SK-N-SH treated with all-trans-retinoic acid at 6 μM for 48 hours (cell line): ENCODE results near the gene ADI1.

ENCODE experiments used
- ATAC-seq: fragments of 200-7000 bp; cut with Tn5 transposase; 3 replicates; pipeline ENCODE4 v1.9.1; 2020; ENCODE audit warnings: mild to moderate bottlenecking, moderate library complexity
- ARNTL ChIP-seq: fragments of 450-650 bp; formaldehyde crosslinking; IDR thresholded peaks from 2 replicates; pipeline ENCODE4 v1.5.0; 2020; ENCODE audit warnings: low read depth, mild to moderate bottlenecking, moderate library complexity, borderline replicate concordance
- BACH2 ChIP-seq: fragments of 250-450 bp; sonication (Bioruptor Pico); IDR thresholded peaks from 2 replicates; pipeline ENCODE4 v1.9.0; 2021; ENCODE audit warnings: mild to moderate bottlenecking, borderline replicate concordance
- CSDC2 ChIP-seq: fragments of 250-450 bp; sonication (Bioruptor Pico); IDR thresholded peaks from 2 replicates; pipeline ENCODE4 v1.5.0; 2020; ENCODE audit warnings: mild to moderate bottlenecking, moderate library complexity
- ESRRG ChIP-seq: fragments of 250-450 bp; sonication (Bioruptor Pico); IDR thresholded peaks from 2 replicates; pipeline ENCODE4 v1.6.1; 2021; ENCODE audit warnings: mild to moderate bottlenecking
- GLIS3 ChIP-seq: fragments of 250-450 bp; sonication (Bioruptor Pico); IDR thresholded peaks from 2 replicates; pipeline ENCODE4 v1.5.0; 2020; ENCODE audit warnings: mild to moderate bottlenecking, moderate library complexity
- OSR1 ChIP-seq: fragments of 250-450 bp; sonication (Bioruptor Pico); IDR thresholded peaks from 2 replicates; pipeline ENCODE4 v1.8.0; 2022; ENCODE audit warnings: moderate library complexity, mild to moderate bottlenecking, inconsistent platforms
- PPARA ChIP-seq: fragments of 250-450 bp; sonication (Bioruptor Pico); IDR thresholded peaks from 2 replicates; pipeline ENCODE4 v1.5.0; 2020; ENCODE audit warnings: mild to moderate bottlenecking, borderline replicate concordance
- RARB ChIP-seq: fragments of 250-450 bp; sonication (Bioruptor Pico); IDR thresholded peaks from 2 replicates; pipeline ENCODE4 v1.8.0; 2021; ENCODE audit warnings: mild to moderate bottlenecking, moderate library complexity
- TCF4 ChIP-seq: fragments of 250-450 bp; sonication (Bioruptor Pico); IDR thresholded peaks from 2 replicates; pipeline ENCODE4 v1.8.0; 2021; ENCODE audit warnings: mild to moderate bottlenecking, moderate library complexity, borderline replicate concordance
- TOX ChIP-seq: fragments of 250-450 bp; sonication (Bioruptor Pico); IDR thresholded peaks from 2 replicates; pipeline ENCODE4 v1.8.0; 2021; ENCODE audit warnings: mild to moderate bottlenecking, moderate library complexity, borderline replicate concordance
- ZC3H10 ChIP-seq: fragments of 250-450 bp; sonication (Bioruptor Pico); IDR thresholded peaks from 2 replicates; pipeline ENCODE4 v1.5.1; 2021; ENCODE audit warnings: mild to moderate bottlenecking, moderate library complexity
- ZFP30 ChIP-seq: fragments of 450-650 bp; formaldehyde crosslinking; IDR thresholded peaks from 2 replicates; pipeline ENCODE4 v1.5.0; 2022; ENCODE audit warnings: mild to moderate bottlenecking, moderate library complexity
- ZNF565 ChIP-seq: fragments of 450-650 bp; formaldehyde crosslinking; conservative IDR thresholded peaks from 2 replicates; pipeline ENCODE4 v1.5.0; 2020; ENCODE audit warnings: low read depth, mild to moderate bottlenecking, moderate library complexity
- ZNF70 ChIP-seq: fragments of 450-650 bp; formaldehyde crosslinking; IDR thresholded peaks from 2 replicates; pipeline ENCODE4 v1.5.0; 2020; ENCODE audit warnings: mild to moderate bottlenecking, moderate library complexity
- TF ChIP-seq, protein P1 (sequence below): fragments of 250-450 bp; sonication (Bioruptor Pico); IDR thresholded peaks from 2 replicates; pipeline ENCODE4 v1.5.0; 2020; ENCODE audit warnings: mild to moderate bottlenecking, moderate library complexity
- TF ChIP-seq, protein P2 (sequence below): fragments of 250-450 bp; sonication (Bioruptor Pico); IDR thresholded peaks from 2 replicates; pipeline ENCODE4 v1.8.0; 2020; ENCODE audit warnings: mild to moderate bottlenecking, moderate library complexity, borderline replicate concordance
- TF ChIP-seq, protein P3 (sequence below): fragments of 250-450 bp; sonication (Bioruptor Pico); IDR thresholded peaks from 2 replicates; pipeline ENCODE4 v1.5.1; 2020; ENCODE audit warnings: low read depth, mild to moderate bottlenecking, moderate library complexity
- TF ChIP-seq, protein P4 (sequence below): fragments of 250-450 bp; sonication (Bioruptor Pico); IDR thresholded peaks from 2 replicates; pipeline ENCODE4 v1.8.0; 2021; ENCODE audit warnings: low read depth, mild to moderate bottlenecking, moderate library complexity, borderline replicate concordance

ADI1 gene

DNA sequence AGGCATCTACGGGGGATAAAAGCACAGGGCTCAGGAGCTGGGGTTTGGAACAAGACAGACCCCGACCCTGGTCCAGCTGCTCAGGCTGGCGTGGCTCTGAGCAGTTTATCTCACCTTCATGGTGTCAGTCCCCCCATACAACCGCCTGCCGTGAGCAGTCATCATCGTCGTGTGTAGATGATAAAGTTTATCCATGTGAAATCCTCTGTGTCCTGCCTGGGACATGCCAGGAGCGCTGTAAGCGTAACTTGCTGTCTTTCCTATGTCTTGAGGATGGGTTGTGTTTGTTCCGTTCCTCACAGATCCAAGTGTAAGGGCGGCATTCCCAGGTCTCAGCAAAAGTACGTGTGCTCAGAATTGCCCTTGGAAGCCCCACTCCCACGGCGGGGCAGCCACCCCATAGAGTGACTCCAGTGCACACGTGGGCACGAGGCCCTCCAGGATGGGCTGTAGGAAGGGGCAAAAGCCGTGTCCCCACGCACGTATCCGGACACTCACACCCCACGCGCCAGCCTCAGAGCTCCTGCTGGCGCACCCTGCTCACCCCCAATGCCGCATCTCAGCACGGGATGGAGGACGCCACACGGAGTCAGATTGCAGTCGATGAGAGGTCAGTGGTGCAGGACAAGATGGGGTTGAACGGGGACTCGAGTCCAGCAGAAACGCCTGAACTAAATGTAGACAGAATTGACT, 50.9 kb downstream of the ADI1 start:
- no peak for ATAC-seq
- no peak for TF ChIP-seq ZNF565 (CRISPR knock-in tag)
- no peak for TF ChIP-seq TOX (CRISPR knock-in tag)
- no peak for TF ChIP-seq GLIS3
- no peak for TF ChIP-seq CSDC2 (CRISPR knock-in tag)
- TF ChIP-seq, protein P1, sequence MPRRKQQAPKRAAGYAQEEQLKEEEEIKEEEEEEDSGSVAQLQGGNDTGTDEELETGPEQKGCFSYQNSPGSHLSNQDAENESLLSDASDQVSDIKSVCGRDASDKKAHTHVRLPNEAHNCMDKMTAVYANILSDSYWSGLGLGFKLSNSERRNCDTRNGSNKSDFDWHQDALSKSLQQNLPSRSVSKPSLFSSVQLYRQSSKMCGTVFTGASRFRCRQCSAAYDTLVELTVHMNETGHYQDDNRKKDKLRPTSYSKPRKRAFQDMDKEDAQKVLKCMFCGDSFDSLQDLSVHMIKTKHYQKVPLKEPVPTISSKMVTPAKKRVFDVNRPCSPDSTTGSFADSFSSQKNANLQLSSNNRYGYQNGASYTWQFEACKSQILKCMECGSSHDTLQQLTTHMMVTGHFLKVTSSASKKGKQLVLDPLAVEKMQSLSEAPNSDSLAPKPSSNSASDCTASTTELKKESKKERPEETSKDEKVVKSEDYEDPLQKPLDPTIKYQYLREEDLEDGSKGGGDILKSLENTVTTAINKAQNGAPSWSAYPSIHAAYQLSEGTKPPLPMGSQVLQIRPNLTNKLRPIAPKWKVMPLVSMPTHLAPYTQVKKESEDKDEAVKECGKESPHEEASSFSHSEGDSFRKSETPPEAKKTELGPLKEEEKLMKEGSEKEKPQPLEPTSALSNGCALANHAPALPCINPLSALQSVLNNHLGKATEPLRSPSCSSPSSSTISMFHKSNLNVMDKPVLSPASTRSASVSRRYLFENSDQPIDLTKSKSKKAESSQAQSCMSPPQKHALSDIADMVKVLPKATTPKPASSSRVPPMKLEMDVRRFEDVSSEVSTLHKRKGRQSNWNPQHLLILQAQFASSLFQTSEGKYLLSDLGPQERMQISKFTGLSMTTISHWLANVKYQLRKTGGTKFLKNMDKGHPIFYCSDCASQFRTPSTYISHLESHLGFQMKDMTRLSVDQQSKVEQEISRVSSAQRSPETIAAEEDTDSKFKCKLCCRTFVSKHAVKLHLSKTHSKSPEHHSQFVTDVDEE: no peak
- TF ChIP-seq ARNTL (CRISPR knock-in tag): no peak
- TF ChIP-seq, protein P2, sequence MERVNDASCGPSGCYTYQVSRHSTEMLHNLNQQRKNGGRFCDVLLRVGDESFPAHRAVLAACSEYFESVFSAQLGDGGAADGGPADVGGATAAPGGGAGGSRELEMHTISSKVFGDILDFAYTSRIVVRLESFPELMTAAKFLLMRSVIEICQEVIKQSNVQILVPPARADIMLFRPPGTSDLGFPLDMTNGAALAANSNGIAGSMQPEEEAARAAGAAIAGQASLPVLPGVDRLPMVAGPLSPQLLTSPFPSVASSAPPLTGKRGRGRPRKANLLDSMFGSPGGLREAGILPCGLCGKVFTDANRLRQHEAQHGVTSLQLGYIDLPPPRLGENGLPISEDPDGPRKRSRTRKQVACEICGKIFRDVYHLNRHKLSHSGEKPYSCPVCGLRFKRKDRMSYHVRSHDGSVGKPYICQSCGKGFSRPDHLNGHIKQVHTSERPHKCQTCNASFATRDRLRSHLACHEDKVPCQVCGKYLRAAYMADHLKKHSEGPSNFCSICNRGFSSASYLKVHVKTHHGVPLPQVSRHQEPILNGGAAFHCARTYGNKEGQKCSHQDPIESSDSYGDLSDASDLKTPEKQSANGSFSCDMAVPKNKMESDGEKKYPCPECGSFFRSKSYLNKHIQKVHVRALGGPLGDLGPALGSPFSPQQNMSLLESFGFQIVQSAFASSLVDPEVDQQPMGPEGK (CRISPR knock-in tag): no peak
- TF ChIP-seq TCF4 (CRISPR knock-in tag): no peak
- TF ChIP-seq PPARA (CRISPR knock-in tag): no peak

DNA sequence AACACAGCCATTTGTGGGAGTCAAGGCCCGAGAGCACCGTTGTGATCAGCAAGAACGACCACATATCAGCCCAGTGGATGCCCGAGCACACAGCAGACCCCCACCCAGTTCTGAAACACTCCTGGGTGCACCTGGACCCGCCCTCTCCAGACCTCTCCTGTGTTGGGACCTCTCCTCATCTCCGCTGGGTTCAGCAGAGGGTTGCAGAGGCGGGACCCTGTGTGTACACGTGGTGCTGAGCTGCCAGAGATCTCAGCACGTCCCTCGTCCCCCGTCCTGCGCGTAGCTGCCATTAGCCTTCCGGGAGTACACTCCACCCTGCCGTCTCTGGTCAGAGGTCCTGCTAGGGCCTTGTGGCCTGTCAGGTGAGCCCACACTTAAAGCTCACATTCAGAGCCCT, 51.7 kb downstream of the ADI1 start:
- TF ChIP-seq ZC3H10: no peak
- TF ChIP-seq, protein P3, sequence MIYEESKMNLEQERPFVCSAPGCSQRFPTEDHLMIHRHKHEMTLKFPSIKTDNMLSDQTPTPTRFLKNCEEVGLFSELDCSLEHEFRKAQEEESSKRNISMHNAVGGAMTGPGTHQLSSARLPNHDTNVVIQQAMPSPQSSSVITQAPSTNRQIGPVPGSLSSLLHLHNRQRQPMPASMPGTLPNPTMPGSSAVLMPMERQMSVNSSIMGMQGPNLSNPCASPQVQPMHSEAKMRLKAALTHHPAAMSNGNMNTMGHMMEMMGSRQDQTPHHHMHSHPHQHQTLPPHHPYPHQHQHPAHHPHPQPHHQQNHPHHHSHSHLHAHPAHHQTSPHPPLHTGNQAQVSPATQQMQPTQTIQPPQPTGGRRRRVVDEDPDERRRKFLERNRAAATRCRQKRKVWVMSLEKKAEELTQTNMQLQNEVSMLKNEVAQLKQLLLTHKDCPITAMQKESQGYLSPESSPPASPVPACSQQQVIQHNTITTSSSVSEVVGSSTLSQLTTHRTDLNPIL (CRISPR knock-in tag): no peak
- no peak for TF ChIP-seq ESRRG (CRISPR knock-in tag)
- no peak for TF ChIP-seq TOX (CRISPR knock-in tag)
- TF ChIP-seq PPARA (CRISPR knock-in tag): no peak
- TF ChIP-seq OSR1: no peak
- TF ChIP-seq GLIS3: no peak
- no peak for TF ChIP-seq TCF4 (CRISPR knock-in tag)
- TF ChIP-seq BACH2: no peak
- TF ChIP-seq ZFP30 (CRISPR knock-in tag): no peak
- TF ChIP-seq CSDC2 (CRISPR knock-in tag): no peak
- TF ChIP-seq ZNF70 (CRISPR knock-in tag): no peak
- no peak for TF ChIP-seq ARNTL (CRISPR knock-in tag)
- no peak for ATAC-seq

DNA sequence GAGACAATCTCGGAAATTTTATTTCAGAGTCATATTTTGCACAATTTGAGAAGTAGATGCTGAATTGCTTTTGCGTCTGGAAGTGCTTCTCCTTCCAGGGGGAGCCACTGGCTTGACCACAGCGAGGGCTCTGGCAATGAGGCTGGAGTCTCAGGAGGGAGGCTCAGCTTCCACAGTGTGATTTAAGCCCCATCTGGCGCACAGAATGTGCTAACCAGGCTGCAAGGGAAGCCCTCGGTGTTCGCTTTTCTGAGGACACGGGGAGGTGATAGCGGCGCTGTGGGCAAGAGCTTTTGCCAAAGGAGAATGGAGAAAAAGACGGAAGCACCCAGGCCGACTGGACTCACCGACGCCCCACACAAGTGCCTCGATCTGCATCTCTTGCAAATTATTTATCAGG, 52.4 kb downstream of the ADI1 start:
- TF ChIP-seq ZNF565 (CRISPR knock-in tag): no peak
- TF ChIP-seq, protein P2 (CRISPR knock-in tag): no peak
- no peak for TF ChIP-seq CSDC2 (CRISPR knock-in tag)
- TF ChIP-seq, protein P3 (CRISPR knock-in tag): no peak
- TF ChIP-seq, protein P4, sequence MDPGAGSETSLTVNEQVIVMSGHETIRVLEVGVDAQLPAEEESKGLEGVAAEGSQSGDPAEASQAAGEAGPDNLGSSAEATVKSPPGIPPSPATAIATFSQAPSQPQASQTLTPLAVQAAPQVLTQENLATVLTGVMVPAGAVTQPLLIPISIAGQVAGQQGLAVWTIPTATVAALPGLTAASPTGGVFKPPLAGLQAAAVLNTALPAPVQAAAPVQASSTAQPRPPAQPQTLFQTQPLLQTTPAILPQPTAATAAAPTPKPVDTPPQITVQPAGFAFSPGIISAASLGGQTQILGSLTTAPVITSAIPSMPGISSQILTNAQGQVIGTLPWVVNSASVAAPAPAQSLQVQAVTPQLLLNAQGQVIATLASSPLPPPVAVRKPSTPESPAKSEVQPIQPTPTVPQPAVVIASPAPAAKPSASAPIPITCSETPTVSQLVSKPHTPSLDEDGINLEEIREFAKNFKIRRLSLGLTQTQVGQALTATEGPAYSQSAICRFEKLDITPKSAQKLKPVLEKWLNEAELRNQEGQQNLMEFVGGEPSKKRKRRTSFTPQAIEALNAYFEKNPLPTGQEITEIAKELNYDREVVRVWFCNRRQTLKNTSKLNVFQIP (CRISPR knock-in tag): no peak
- TF ChIP-seq ZFP30 (CRISPR knock-in tag): no peak
- no peak for TF ChIP-seq RARB (CRISPR knock-in tag)
- TF ChIP-seq, protein P1: no peak
- no peak for TF ChIP-seq OSR1
- ATAC-seq: no peak
